Endothelial cell of hepatic sinusoid (primary cell): Measurements from ENCODE around the gene TMPRSS3.

ENCODE experiments used
- in situ Hi-C: cut with HindIII; loops from 2 replicates; pipeline ENCODE4 v1.10.0; 2017; ENCODE audit warnings: low sequenced_read_pairs

Gene TMPRSS3

DNA sequence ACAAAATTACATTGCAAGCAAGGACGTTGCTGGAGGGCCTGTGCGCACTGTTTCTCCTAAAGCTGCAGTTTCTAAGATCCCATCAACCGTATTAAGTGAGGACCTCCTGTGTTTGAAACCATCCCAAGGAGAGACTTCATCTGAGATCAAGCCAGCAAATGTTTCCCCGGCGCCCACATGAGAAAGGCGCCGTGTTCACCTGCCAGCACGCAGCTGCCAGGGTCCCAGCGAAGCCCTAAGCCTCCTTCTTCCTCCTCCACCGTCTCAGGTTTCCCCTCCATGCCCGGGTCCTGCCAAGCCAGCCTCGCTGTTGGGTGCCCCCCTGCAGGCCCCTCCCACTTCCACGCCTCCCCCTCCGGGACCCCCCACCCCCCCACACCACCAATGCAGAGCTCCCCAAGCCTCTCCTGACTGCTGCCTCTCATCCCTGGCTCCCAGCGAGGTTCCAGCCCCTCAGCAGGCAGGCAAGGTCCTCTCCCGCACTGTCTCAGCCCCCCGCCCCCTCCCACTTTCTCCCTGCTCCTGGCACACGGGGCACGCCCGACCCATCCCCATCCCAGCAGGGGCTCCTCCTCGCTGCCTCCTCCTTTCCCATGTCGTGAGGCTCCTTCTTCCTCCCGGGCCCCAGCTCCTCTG lies 20.9 kb downstream of the TMPRSS3 start:
- in situ Hi-C loops = no loop called here

DNA sequence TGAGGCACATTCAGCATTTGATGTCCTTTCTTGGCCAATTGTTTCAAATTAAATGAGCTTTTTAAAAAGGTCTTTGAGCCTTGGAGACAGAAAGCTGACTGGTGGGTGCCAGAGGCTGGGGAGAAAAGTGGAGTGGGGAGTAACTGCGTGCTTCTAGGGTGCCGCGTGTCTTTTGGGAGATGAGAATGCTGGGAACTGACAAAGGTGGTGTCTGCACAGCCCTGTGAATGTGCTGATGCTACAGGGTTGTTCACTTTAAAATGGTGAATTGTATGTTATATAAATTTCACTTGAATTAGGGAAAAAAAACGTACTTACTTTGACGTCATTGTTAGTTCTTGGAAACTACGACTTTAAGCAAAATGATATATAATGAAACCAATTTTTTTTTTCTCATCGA lies 21.4 kb downstream of the TMPRSS3 start:
- in situ Hi-C loops = no loop called here

GRCh38 chr21:42373908-42374455 lies 21.9 kb downstream of the TMPRSS3 start:
- in situ Hi-C loops = no loop called here

- in situ Hi-C loops = no loop called here
Observed at GRCh38 chr21:42373196-42373907, 22.5 kb downstream of the TMPRSS3 start.

- in situ Hi-C loops = no loop called here
Observed at GRCh38 chr21:42370894-42371654, 24.8 kb downstream of the TMPRSS3 start.

- in situ Hi-C loops = no loop called here
Observed at GRCh38 chr21:42369821-42370220, 26.0 kb downstream of the TMPRSS3 start.

DNA sequence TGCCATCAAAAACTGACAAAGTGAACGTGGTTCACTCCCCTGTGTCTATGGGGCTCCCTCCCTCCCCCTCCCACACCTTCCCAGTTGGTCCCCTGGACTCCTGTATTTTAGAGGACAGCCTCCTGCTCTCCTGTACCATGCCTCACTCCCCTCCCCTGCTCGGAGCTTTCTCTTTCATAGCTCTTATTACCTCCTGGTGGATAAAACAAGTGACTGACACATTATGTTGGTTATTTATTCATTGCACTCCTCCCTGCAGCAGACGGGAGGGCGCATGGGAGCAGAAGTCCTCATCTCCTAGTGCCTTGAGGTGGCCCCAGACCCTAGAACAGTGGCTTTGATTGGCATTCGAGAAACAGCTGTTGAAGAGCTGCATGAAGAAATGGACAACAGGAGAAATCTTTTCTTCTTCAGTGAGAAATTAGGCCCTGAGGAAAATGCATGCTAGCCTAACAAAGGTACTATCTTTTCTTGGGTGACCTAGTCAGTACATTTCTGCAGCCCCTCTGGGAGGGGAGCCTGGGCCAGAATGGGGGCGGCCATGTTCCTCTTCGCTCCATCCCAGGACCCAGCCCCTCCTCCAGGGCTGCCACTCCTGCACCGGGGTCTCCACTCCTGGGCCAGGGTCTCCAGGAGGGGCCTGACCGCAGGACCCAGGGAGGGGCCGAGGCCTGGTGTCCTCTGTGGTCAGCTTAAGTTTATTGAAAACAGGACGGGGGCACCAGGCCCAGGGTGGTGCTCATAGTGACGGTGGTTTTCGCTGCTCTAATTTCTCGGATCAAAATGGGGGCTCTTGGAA lies 28.3 kb downstream of the TMPRSS3 start:
- in situ Hi-C loops = no loop called here

DNA sequence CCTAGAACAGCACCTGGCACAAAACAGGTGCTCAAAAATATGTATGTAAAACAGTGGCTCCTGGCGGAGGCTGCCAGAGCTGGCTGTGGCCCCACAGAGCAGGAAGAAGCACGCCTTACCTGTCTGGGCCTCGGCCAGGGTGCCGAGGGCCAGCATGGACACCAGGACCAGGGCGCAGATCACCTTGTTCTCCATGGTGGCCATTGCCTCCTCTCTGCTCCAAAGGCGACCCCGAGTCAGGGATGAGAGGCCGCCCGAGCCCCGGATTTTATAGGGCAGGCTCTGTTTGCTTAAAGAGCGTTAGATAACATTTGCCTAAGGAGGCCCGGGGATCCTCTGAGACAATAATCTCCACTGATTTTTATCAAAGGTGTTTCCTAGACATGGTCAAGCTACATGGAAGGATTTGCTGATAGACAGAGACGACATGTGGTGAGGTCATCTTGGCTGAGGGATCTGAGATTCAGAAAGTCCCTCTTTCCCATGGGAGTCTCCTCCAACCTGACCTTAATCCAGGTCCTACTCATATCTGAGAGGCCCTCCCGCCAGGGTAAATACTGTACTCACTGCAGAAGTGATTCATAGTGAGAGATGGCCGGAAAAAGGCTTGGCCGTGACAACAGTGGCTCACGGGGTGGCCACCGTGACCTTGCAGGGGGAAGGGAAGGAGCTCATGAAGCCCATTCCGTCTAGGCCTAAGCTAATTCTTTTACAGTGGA lies 29.4 kb downstream of the TMPRSS3 start, which contains the start of gene TFF1:
Gene TFF1, minus strand, starts transcription at position 244 of the 719 bp plus-strand sequence. Its CDS starts 40 bp downstream, at position 204.
- in situ Hi-C loops = no loop called here

DNA sequence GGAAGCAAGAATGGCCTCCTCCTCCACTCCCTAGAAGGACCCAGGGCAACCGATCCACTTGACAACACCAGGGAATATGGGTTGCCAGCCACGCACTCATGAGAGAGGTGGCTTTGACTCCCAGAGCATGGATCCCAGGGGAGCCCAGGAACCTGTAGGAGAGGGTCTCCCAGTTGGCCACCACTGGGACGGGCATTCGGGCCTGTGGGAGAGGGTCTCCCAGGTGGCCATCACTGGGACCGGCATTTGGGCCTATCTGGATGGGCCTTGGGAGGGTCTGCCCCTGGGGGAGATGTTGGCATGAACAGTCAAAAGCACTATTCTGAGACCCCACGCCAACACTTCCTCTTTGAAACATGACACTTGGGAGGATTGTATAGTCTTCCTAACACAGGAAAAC lies 30.1 kb downstream of the TMPRSS3 start:
- in situ Hi-C loops = no loop called here

DNA sequence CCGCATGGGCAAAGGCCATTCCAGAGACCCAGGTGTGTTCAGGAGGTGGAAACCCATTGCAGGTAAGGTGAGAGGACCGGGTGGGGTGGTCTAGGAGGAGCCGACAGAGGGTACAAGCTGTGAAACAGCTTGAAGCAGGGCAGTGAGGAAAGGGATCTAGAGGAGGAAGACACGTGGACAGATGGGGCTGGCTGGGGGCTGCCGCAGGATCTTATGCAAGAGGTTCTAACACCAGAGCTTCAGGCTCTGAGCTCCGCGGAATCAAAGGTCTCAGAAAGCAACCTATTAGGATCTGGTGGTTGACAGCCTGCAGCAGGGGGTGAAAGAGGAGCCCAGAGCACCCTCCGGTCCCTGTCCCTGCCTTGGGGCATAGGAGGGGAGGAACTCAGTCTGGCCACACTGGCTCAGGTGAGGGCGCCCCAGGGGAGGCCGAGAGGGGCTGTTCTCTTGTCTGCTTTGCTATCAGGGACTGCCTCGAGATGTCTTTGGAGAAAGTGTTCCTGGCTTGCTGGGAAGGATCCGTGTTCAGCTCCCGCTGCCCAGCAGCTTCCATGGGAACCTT lies 31.5 kb downstream of the TMPRSS3 start:
- in situ Hi-C loops = no loop called here

- in situ Hi-C loops = no loop called here
Observed at GRCh38 chr21:42363312-42363711, 32.5 kb downstream of the TMPRSS3 start.

DNA sequence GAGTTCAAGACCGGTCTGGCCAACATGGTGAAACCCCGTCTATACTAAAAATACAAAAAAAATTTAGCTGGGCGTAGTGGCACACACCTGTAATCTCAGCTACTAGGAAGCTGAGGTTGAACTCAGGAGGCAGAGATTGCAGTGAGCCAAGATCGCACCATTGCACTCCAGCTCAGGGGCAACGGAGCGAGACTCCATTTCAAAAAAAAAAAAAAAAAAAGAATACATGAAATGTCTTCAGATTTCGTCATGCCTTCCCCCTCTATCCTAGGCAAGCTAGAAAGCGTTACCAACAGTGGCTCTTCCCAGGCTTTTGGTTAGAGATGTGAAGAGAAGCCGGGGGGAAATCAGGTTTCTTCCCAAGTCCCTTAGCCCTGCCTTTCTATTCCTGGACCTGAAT lies 33.2 kb downstream of the TMPRSS3 start:
- in situ Hi-C loops = no loop called here

DNA sequence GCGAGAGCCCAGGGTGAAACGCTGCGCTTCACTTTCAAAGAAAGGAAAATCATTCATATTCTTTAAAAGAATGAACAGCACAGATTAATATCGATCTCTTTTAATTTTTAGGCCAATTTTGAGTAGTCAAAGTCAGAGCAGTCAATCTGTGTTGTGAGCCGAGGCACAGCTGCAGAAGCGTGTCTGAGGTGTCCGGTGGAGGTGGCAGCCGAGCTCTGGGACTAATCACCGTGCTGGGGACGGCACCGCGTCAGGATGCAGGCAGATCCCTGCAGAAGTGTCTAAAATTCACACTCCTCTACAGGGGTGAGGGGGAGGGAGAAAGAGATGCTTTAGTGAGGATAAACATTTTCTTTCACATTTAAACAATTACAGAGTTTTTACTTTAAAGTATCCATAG lies 33.7 kb downstream of the TMPRSS3 start:
- in situ Hi-C loops = no loop called here

DNA sequence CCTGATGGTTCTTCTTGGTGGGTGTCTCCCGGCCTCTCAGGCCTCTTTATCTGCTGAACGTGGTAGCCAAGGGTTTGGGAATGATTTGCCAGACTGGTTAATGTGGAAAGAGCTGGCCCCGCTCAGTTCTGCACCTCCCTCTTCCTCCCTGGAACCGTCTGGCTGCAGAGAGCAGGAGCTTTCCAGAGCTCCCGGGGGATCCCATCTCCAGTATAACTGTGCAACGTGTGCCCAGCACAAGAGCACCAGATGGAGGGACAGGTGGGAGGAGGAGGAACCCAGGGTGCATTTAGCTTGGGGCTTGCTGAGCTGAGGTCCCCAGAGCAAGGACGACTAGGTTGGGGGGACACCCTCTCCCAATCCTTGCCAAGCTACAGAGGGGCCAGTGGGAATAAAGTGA lies 34.6 kb downstream of the TMPRSS3 start:
- in situ Hi-C loops = no loop called here

DNA sequence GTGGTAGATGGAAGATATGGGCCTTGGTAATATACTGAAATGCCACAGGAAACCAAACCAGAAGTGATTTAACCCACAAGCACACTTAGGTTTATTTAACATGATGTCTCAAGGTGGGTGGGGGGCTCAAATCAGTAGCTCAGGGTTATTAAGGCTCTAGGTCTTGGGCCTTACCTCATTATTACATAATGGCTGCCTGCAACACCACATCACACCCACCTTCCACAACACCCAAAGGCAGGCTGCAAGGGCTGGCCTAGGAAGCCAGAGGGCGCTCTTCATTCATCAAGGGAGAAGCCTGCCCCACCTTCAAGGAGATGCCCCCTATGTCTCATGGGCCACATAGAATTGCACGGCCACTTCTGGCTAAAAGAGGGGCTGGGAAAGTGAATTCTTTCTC lies 35.5 kb downstream of the TMPRSS3 start:
- in situ Hi-C loops = no loop called here

DNA sequence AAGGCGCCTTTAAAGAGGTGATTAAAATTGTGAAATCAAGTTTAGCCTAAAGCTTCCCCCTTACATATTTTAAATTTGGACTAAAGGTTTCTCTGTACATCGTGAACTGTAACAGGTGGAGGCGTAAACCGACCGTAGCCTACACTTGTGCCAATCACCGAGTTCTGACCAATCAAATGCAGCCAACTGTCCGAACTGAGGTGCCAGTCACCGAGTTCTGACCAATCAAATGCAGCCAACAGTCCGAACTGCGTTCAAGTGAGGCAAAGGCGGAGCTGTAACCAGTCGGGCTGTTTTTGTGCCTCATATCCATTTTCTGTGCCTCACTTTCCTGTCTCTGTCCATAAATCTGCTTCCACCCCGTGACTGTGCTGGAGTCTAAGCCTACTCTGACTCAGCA lies 36.9 kb downstream of the TMPRSS3 start:
- in situ Hi-C loops = no loop called here

DNA sequence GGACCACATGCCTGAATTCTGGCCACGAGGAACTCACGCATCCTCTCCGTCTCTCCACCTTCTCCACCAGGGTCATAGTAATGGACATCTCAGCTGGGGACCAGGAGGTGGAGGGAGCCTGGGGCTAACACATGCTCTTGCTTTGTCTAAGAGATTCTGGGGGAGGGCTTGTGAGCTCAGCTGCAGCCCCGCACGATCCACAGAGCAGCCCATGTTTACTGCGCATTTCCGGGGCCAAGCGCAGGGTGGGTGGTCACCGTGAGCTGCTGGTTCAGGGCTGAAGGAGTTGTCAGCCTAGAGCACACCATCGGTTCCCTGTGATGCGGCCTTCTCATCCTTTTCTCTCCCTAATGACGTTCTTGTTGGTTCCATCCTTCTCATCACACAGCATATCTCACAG lies 37.6 kb downstream of the TMPRSS3 start:
- in situ Hi-C loops = no loop called here

- in situ Hi-C loops = no loop called here
Observed at GRCh38 chr21:42357307-42357706, 38.5 kb downstream of the TMPRSS3 start.

DNA sequence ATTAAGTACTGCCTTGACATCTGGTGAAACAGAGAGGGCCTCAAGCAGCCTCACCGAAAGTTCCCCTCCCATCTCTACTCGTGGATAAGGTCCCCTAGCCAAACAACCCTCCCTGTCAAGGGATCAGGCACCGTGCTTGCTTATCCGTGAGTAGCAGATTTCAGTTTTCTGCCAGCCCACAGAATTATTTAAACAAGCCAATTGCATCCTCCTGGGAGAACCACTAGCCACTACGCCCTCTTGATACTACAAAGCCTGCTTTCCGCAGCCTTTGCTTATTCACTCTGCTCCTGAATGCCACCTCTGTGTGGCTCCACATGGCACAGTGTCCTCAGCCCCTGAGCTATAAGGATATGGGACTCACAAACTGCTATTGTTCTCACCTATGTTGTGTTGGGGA lies 39.2 kb downstream of the TMPRSS3 start:
- in situ Hi-C loops = no loop called here

GRCh38 chr21:42356046-42356445 lies 39.8 kb downstream of the TMPRSS3 start:
- in situ Hi-C loops = no loop called here
